Measurements from ENCODE around the gene DAP.

DAP gene

GRCh38 chr5:10689391-10690081 lies 71.5 kb downstream of the DAP start:
- peak; percentile 42 for DNase-seq (ENCODE audit: low spot score)

GRCh38 chr5:10688651-10689171 lies 72.3 kb downstream of the DAP start:
- no peak for DNase-seq (ENCODE audit: low spot score)

- no peak for DNase-seq (ENCODE audit: low spot score)
Observed at GRCh38 chr5:10686890-10687289, 74.1 kb downstream of the DAP start.

GRCh38 chr5:10685115-10685521 lies 75.9 kb downstream of the DAP start:
- DNase-seq (ENCODE audit: low spot score) = no peak

GRCh38 chr5:10684303-10685086 lies 76.5 kb downstream of the DAP start:
- no peak for DNase-seq (ENCODE audit: low spot score)

- no peak for DNase-seq (ENCODE audit: low spot score)
Observed at GRCh38 chr5:10682801-10683525, 78.1 kb downstream of the DAP start.

- DNase-seq (ENCODE audit: low spot score) = no peak
Observed at GRCh38 chr5:10681731-10682679, 79.0 kb downstream of the DAP start.

GRCh38 chr5:10680876-10681481 lies 80.1 kb downstream of the DAP start:
- no peak for DNase-seq (ENCODE audit: low spot score)

GRCh38 chr5:10679336-10679988 lies 81.6 kb downstream of the DAP start:
- no peak for DNase-seq (ENCODE audit: low spot score)

GRCh38 chr5:10678244-10678643 lies 82.8 kb downstream of the DAP start:
- DNase-seq (ENCODE audit: low spot score) = no peak

- DNase-seq (ENCODE audit: low spot score) = no peak
Observed at GRCh38 chr5:10677533-10677932, 83.5 kb downstream of the DAP start.

- DNase-seq (ENCODE audit: low spot score) = no peak
Observed at GRCh38 chr5:10676946-10677345, 84.1 kb downstream of the DAP start.

GRCh38 chr5:10676224-10676623 lies 84.8 kb downstream of the DAP start:
- no peak for DNase-seq (ENCODE audit: low spot score)

GRCh38 chr5:10675177-10675700 lies 85.8 kb downstream of the DAP start:
- no peak for DNase-seq (ENCODE audit: low spot score)

- DNase-seq (ENCODE audit: low spot score) = no peak
Observed at GRCh38 chr5:10674582-10674981, 86.5 kb downstream of the DAP start.

GRCh38 chr5:10674096-10674495 lies 86.9 kb downstream of the DAP start:
- DNase-seq (ENCODE audit: low spot score) = no peak

- DNase-seq (ENCODE audit: low spot score) = no peak
Observed at GRCh38 chr5:10673407-10673806, 87.6 kb downstream of the DAP start.

- no peak for DNase-seq (ENCODE audit: low spot score)
Observed at GRCh38 chr5:10673017-10673389, 88.0 kb downstream of the DAP start.

- no peak for DNase-seq (ENCODE audit: low spot score)
Observed at GRCh38 chr5:10672146-10673016, 88.7 kb downstream of the DAP start.
